Suprapubic skin (tissue), 4 donors: ENCODE results near the gene PARPBP. TPM values are rescaled to one million over a fixed set of nuclear protein-coding genes. Genes with fewer than 3 reads are reported as not detected.

Source experiments
- DNase-seq, 2 donors: peaks; one replicate each; pipeline ENCODE4 v3.0.0-alpha.2; 2019; ENCODE audit warnings: low spot score in 2 of 2
- H3K27ac ChIP-seq: fragments of 200-600 bp; sonication (generic); one replicate; pipeline ENCODE4 v1.5.1; 2019
- H3K27me3 ChIP-seq: fragments of 200-600 bp; sonication (generic); one replicate; pipeline ENCODE4 v1.5.1; 2019
- H3K36me3 ChIP-seq: fragments of 200-600 bp; sonication (generic); one replicate; pipeline ENCODE4 v1.5.1; 2019
- H3K4me1 ChIP-seq: fragments of 200-600 bp; sonication (generic); one replicate; pipeline ENCODE4 v1.5.1; 2019
- H3K4me3 ChIP-seq: fragments of 200-600 bp; sonication (generic); one replicate; pipeline ENCODE4 v1.5.1; 2019; ENCODE audit warnings: mild to moderate bottlenecking
- H3K9me3 ChIP-seq: fragments of 200-600 bp; sonication (generic); one replicate; pipeline ENCODE4 v1.5.1; 2019
- EP300 ChIP-seq: sonication (generic); formaldehyde crosslinking; IDR thresholded peaks from one replicate; pipeline ENCODE4 v1.6.1; 2017; ENCODE audit warnings: antibody characterized with exemption
- POLR2A ChIP-seq, 2 donors: fragments of 450-650 bp; IDR thresholded peaks; one replicate each; pipeline ENCODE4 v1.6.1; 2017; ENCODE audit warnings: antibody characterized with exemption in 2 of 2, mild to moderate bottlenecking in 2 of 2, moderate library complexity in 2 of 2
- POLR2AphosphoS5 ChIP-seq, 3 donors: sonication (generic); formaldehyde crosslinking; IDR thresholded peaks; one replicate each; pipeline ENCODE4 v1.6.1; 2017; ENCODE audit warnings: antibody characterized with exemption in 3 of 3
- WGBS: methylation state at CpG from one replicate; pipeline ENCODE4 v1.1.5; 2018; 5-methylcytosine and 5-hydroxymethylcytosine counted together
- total RNA-seq, 4 donors: library from RNA; depleted of rRNA; stranded (reverse); fragments of >200 nt; gene quantifications; one replicate each; pipeline ENCODE4 v1.1.0, GENCODE V29; 2016
- TF ChIP-seq, protein P1 (sequence below), 2 donors: fragments of 200-600 bp in 1 of 2; fragments of 450-650 bp in 1 of 2; sonication (generic) in 1 of 2; IDR thresholded peaks; one replicate each; pipeline ENCODE4 v1.5.1; 2016 to 2019; ENCODE audit warnings: antibody characterized with exemption in 2 of 2, mild to moderate bottlenecking in 1 of 2, moderate library complexity in 1 of 2

PARPBP gene
- total RNA-seq, 4 donors from 2014 or later, result 2.8 to 5.7 (median 4.0) TPM

DNA sequence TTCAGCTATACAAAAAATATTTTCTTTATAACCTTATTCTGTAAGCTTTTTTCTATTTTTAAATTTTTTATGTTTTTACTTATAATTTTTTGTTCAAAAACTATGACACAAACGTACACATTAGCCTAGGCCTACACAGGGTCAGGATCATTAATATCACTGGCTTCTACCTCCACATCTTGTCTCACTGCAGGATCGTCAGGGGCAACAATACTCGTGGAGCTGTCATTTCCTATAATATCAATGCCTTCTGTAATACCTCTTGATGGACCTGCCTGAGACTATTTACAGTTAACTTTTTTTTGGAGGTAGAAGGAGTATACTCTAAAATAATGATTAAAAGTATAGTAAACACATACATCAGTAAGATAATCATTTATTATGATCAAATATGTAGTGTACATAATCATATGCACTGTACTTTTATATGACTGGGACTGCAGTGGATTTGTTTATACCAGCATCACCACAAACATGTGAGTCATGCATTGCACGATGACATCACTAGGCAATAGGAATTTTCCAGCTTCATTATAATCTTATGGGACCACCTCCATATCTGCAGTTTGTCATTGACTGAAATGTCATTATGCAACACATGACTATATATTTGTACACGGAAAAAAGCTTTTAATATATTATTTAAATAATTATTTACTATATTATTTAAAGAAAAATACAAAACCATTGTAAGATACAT is 96.2 kb downstream of the PARPBP start:
- no peak for TF ChIP-seq POLR2A (IDR thresholded peaks at IDR 0.05)
- TF ChIP-seq POLR2AphosphoS5 (IDR thresholded peaks at IDR 0.05), result no peak
- TF ChIP-seq, protein P1, sequence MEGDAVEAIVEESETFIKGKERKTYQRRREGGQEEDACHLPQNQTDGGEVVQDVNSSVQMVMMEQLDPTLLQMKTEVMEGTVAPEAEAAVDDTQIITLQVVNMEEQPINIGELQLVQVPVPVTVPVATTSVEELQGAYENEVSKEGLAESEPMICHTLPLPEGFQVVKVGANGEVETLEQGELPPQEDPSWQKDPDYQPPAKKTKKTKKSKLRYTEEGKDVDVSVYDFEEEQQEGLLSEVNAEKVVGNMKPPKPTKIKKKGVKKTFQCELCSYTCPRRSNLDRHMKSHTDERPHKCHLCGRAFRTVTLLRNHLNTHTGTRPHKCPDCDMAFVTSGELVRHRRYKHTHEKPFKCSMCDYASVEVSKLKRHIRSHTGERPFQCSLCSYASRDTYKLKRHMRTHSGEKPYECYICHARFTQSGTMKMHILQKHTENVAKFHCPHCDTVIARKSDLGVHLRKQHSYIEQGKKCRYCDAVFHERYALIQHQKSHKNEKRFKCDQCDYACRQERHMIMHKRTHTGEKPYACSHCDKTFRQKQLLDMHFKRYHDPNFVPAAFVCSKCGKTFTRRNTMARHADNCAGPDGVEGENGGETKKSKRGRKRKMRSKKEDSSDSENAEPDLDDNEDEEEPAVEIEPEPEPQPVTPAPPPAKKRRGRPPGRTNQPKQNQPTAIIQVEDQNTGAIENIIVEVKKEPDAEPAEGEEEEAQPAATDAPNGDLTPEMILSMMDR (IDR thresholded peaks at IDR 0.05), result no peak
- no peak for TF ChIP-seq EP300
- no peak for DNase-seq
- H3K27ac ChIP-seq, result no peak overlapping the region
- 76% methylated on average over 5 of the region's 5 CpGs for WGBS
- no peaks in the 10 kb centered on the region for H3K36me3 ChIP-seq
- no peaks in the 10 kb centered on the region for H3K27me3 ChIP-seq
- no peaks in the 10 kb centered on the region for H3K4me1 ChIP-seq
- no peaks in the 10 kb centered on the region for H3K9me3 ChIP-seq
- no peak overlapping the region for H3K4me3 ChIP-seq

DNA sequence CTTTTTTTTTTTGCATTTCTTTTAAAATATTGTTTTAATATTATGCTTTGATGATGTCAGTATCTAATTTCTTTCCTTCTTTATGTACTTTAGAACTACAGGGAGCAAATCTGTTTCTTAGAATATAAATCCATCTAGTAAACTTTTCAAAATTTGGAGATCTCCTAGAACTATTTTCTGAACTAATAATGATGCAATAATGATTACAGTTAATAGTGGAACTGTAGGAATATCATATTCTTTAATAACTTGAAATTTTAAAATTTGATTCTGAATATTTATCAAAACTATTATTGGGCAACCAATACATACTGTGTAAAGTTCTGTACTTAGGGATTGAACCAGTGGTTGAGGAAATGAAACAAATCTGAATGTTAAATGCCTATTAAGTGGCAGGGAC is 100.8 kb downstream of the PARPBP start:
- no peak overlapping the region for H3K4me3 ChIP-seq
- H3K9me3 ChIP-seq, result no peaks in the 10 kb centered on the region
- H3K4me1 ChIP-seq, result no peaks in the 10 kb centered on the region
- TF ChIP-seq EP300 (no peak), POLR2AphosphoS5 (IDR thresholded peaks at IDR 0.05) (no peak), POLR2A (IDR thresholded peaks at IDR 0.05) (no peak)
- TF ChIP-seq, protein P1 (IDR thresholded peaks at IDR 0.05), result no peak
- H3K27me3 ChIP-seq, result no peaks in the 10 kb centered on the region
- no peak for DNase-seq
- H3K27ac ChIP-seq, result no peak overlapping the region
- H3K36me3 ChIP-seq, result no peaks in the 10 kb centered on the region

DNA sequence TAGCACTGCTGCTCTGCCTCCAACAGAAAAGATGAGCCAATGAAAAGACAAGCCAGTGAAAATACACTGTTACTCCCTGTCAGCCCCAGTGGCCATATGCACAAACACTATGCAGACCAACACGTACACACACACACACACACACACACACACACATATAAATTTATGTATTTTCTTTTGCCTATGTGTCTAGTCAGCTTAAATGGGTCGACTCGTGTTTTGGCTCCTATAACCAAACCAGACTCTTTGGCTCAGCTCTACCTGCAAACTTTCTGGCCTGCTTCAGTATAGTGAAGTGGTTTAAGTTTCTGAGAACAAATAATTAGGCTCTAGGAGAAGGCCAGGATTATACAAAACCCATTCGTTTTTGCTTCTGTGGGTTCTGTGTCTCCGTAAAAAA is 108.0 kb downstream of the PARPBP start:
- TF ChIP-seq POLR2A (IDR thresholded peaks at IDR 0.05), result no peak
- TF ChIP-seq POLR2AphosphoS5 (IDR thresholded peaks at IDR 0.05), result no peak
- TF ChIP-seq, protein P1 (IDR thresholded peaks at IDR 0.05), result no peak
- no peak for TF ChIP-seq EP300
- DNase-seq, result no peak
- no peaks in the 10 kb centered on the region for H3K36me3 ChIP-seq
- WGBS, result 72% methylated on average over 5 of the region's 5 CpGs
- H3K27ac ChIP-seq, result no peak overlapping the region
- no peaks in the 10 kb centered on the region for H3K4me1 ChIP-seq
- H3K9me3 ChIP-seq, result no peaks in the 10 kb centered on the region
- no peaks in the 10 kb centered on the region for H3K27me3 ChIP-seq
- H3K4me3 ChIP-seq, result no peak overlapping the region

DNA sequence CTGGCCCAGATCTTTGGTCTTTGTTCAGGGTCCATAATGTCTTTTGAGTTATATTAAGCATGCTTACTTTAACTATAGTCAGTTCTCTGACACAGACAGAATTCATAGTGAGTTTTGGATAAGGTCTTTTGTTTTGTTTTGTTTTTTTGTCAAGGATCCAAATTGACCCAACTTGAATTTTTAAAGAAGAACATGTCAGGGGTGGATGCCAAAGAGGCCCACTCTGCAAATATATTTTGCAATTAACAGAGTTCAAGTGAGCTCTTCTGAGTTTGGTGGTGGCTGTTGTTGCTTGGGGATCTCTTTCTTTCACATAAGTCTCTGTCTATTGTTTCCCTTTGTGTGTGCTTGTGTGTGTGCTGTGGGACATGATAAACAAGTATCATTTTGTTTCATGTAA is 112.1 kb downstream of the PARPBP start:
- Histone ChIP-seq H3K27ac (no peak overlapping the region), H3K36me3 (no peaks in the 10 kb centered on the region), H3K27me3 (no peaks in the 10 kb centered on the region), H3K4me1 (peaks cover 4% of the 10 kb centered on the region), H3K9me3 (no peaks in the 10 kb centered on the region), H3K4me3 (no peak overlapping the region)
- TF ChIP-seq POLR2A (IDR thresholded peaks at IDR 0.05) (no peak), POLR2AphosphoS5 (IDR thresholded peaks at IDR 0.05) (no peak), EP300 (no peak)
- TF ChIP-seq, protein P1 (IDR thresholded peaks at IDR 0.05), result no peak
- DNase-seq, result no peak

DNA sequence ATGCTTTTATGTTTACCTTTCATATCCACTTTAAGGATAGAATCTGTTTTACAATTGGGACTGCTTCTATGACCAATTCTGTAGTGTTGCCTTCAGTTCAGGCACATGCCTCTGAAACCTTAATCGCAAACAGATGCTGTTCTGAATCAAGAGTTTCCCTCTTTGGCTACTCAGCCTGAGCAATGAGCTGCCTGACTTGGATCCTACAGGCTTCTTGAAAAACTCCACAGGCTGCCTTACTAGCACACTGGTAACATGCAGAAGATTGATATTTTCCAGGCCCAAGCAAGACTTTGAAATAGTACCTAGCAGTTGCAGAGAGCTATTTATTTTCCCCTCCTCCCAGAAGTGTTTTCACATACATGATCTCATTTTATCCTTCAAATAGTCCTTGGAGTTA is 112.5 kb downstream of the PARPBP start:
- H3K27ac ChIP-seq, result no peak overlapping the region
- WGBS, result 83% methylated on average over 1 of the region's 1 CpG

More for the DNA sequence above, 112.5 kb downstream of the PARPBP start:
- Histone ChIP-seq H3K36me3 (no peaks in the 10 kb centered on the region), H3K9me3 (no peaks in the 10 kb centered on the region), H3K4me1 (peaks cover 4% of the 10 kb centered on the region), H3K27me3 (no peaks in the 10 kb centered on the region), H3K4me3 (no peak overlapping the region)
- TF ChIP-seq, protein P1 (IDR thresholded peaks at IDR 0.05), result no peak
- TF ChIP-seq EP300, result no peak
- TF ChIP-seq POLR2A (IDR thresholded peaks at IDR 0.05), result no peak
- TF ChIP-seq POLR2AphosphoS5 (IDR thresholded peaks at IDR 0.05), result no peak
- no peak for DNase-seq
